Activated T-helper 9 cell treated with anti-CD3 and anti-CD28 coated beads, Interleukin-2, amount 50 U/mL, for 16 hours (primary cell): ENCODE results near the gene CTCFL.

Source experiments
- DNase-seq: peaks from one replicate; pipeline ENCODE4 v3.0.0-alpha.2; 2020; ENCODE audit warnings: low read depth

The CTCFL gene

DNA sequence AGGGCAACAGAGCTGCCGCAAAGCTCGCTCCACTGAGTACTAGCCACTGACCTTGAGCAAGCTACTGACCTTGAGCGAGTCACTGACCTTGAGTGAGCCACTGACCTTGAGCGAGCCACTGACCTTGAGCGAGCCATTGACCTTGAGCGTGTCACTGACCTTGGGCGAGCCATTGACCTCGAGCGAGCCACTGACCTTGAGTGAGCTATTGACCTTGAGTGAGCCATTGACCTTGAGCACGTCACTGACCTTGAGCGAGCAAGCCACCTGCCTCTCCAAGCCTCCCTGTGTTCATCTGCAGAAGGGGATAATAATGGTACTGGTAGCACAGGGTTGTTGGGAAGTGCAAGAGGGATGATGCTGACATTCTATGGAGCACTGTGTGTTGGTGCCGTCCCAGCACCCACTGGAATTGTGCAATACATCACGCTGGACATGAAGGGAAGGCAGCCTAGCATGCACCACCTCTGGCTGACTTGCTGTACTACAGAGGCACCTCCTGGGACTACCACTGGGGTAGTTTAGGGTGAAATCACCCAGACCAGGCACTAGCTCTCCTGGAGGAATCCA is 60.2 kb downstream of the CTCFL start:
- no peak for DNase-seq

DNA sequence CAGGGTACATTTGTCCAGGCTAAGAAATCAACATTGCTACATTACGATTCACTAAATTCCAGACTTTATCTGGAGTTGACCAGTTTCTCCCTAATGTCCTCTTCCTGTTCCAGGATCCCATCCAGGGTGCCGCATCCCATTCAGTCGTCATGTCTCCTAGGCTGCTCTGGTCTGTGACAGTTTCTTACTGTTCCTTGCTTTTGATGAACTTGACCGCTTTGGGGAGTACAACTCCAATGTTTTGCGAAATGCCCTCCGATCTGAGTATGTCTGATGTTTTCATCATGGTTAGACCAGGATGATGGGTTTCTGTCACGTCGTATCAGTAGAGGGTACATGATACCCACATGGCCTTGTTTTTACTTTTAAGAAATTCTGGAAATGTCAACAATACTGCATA is 62.2 kb downstream of the CTCFL start:
- no peak for DNase-seq

GRCh38 chr20:57461726-57462125 is 63.2 kb downstream of the CTCFL start:
- no peak for DNase-seq

GRCh38 chr20:57460781-57461465 is 64.0 kb downstream of the CTCFL start:
- no peak for DNase-seq

DNA sequence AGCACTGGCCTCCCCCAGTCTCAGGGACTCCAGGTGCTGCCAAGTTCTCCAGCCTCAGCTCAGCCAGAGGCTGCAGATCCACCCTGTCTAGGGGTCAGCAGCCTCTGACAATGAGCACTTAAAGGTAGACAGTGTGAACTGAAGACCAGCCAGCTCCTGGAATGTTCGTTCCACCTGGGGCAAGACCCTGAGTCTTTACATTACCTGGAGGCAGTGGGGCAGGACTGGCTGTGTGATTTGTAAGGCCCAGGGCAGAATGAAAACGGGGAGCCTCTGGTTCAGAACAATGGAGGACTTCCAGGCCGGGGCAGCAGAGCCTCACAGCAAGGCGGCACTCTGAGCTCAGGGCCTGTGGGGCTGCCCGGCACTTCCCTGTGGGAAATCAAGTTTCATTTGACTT is 65.0 kb downstream of the CTCFL start:
- DNase-seq, result no peak

GRCh38 chr20:57459278-57459677 is 65.7 kb downstream of the CTCFL start:
- DNase-seq, result no peak

DNA sequence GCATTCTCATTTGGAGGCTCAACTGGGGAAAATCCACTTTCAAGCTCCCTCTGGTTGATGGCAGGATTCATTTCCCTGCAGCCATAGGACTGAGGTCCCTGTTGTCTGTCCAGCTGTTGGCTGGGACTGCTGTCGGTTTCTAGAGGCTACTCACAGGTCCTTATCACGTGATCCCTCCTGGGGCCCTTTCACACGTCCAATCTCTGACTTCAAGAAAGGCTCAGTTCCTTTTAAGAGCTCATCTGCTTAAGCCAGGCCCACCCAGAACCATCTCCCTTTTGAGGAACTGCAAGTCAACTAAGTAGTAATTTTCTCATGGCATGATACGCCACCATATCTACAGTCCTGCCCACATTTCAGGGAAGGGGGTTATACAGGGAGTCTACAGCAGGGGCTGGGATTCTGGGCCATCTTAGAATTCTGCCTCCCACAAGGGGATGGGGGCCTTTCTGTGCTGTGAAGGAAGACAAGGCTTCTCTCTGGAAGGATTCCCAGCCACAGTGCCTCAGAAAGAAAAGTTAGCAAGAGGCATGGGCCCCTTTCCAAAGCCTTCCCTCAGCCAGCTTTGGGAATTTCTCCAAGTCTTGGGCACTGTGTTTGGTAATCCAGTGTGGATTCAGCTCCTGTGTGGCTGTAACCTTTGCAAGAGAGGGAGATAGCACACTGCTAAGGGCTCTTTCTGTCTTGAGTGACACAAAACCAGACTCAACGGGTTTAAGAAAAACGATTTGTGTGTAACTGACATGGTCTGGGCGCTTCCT is 66.4 kb downstream of the CTCFL start:
- DNase-seq, result no peak

GRCh38 chr20:57457243-57458095 is 67.5 kb downstream of the CTCFL start:
- no peak for DNase-seq

- no peak for DNase-seq
Measured at GRCh38 chr20:57456116-57456515, 68.8 kb downstream of the CTCFL start.

DNA sequence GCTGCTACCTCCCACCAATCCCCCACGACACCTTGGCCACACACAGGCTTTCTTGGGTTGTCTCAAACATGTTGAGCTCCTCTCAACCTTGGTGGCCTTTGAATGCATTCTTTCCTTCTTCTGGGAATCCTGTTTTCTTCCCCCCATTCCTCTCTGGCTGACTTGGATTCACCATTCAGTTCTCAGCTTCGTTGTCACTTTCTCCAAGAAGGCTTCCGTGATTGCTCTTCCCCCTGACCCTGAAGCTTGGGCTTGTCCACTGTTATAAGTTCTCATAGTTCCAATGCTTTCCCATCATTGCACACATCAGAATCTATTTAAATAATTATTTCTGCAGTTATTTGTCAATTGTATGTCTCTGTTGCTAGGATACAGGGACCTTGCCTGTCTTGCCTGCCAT is 69.6 kb downstream of the CTCFL start:
- DNase-seq, result no peak

- DNase-seq, result no peak
Measured at GRCh38 chr20:57451795-57452661, 72.9 kb downstream of the CTCFL start.

GRCh38 chr20:57451431-57451794 is 73.5 kb downstream of the CTCFL start:
- DNase-seq, result no peak

DNA sequence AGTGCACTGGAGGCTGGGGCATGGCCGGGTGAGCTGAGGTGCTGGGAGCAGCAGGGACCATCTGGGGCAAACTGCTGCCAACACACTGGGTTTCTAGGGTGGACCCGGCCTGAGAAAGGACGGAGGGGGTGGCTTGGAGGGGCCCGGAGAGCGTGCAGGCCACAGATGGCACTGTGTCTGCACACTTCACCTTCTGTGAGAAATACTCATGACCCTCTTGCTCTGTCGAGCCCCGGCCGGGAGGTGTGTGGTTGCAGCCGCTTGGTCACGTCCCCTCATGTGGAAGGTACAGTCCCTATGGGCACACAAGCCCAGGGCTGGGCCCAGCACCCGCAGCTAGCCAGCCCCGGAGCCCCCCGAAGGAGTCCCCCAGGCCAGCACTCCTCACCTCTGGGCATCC is 74.0 kb downstream of the CTCFL start:
- DNase-seq, result no peak

- no peak for DNase-seq
Measured at GRCh38 chr20:57450419-57450818, 74.5 kb downstream of the CTCFL start.

GRCh38 chr20:57449398-57450354 is 75.3 kb downstream of the CTCFL start:
- no peak for DNase-seq

DNA sequence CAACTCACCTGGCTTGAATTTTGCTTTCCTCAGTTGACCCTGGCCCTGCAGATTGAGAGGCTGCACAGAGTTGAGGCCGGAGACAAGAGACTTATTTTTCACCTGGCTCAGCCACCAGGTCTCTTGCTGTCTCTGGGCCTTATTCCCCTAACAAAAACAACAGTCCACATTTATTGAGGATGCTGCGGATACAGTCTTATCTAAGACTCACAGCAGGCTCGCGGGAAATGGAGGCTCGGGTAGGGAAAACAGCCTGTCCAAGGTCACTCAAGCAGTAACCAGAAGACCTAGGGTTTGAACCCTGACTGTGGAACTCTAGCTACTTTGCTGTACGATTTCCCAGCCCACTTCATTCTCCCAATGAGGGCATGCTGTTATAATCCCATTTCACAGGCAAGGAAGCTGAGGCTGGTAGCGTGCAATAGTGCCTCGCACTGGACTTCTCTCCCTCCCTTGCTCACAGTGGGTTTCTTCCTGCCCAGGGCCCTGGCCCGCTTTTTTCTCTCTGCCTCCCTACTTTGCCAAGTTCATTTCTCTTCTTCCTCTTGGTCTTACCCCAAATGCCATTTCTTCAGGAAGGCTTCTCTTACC is 76.1 kb downstream of the CTCFL start:
- DNase-seq, result no peak
